HepG2 (cell line): ENCODE measurements around the gene LIPC. TPM values are rescaled to one million over a fixed set of nuclear protein-coding genes. Genes with fewer than 3 reads are reported as not detected.

ENCODE experiments used
- BCL6 ChIP-seq: IDR thresholded peaks from 2 replicates; pipeline ENCODE4 v1.6.1; 2016; ENCODE audit warnings: missing genetic modification reagents, missing compliant biosample characterization
- CEBPB ChIP-seq: IDR thresholded peaks from 2 replicates; pipeline ENCODE4 v1.6.1; 2011; ENCODE audit warnings: low read depth, low read length, improper control_type of control experiment, borderline replicate concordance
- CEBPG ChIP-seq: IDR thresholded peaks from 2 replicates; pipeline ENCODE4 v1.6.1; 2016
- FOXO1 ChIP-seq: sonication (generic); formaldehyde crosslinking; IDR thresholded peaks from 2 replicates; pipeline ENCODE4 v1.4.0; 2020; ENCODE audit warnings: missing genetic modification reagents
- GATA4 ChIP-seq: sonication (generic); IDR thresholded peaks from 2 replicates; pipeline ENCODE4 v1.6.1; 2016; ENCODE audit warnings: antibody characterized with exemption, low read depth, borderline replicate concordance
- GATAD2A ChIP-seq: IDR thresholded peaks from 2 replicates; pipeline ENCODE4 v1.6.1; 2016
- HMG20A ChIP-seq: IDR thresholded peaks from 2 replicates; pipeline ENCODE4 v1.6.1; 2016; ENCODE audit warnings: borderline replicate concordance
- HMGA1 ChIP-seq: sonication (generic); formaldehyde crosslinking; conservative IDR thresholded peaks from 2 replicates; pipeline ENCODE4 v1.4.0; 2020; ENCODE audit warnings: missing genetic modification reagents
- HNF4G ChIP-seq, 2 experiments: sonication (generic) in 1 of 2; formaldehyde crosslinking in 1 of 2; IDR thresholded peaks; 2 replicates each; pipeline versions ENCODE4 v1.4.0 to v1.6.1; 2011 to 2020; ENCODE audit warnings: borderline replicate concordance in 2 of 2, low read depth in 2 of 2, mild to moderate bottlenecking in 2 of 2, low read length in 1 of 2, missing genetic modification reagents in 1 of 2, moderate library complexity in 1 of 2
- HOXA3 ChIP-seq: sonication (generic); formaldehyde crosslinking; IDR thresholded peaks from 2 replicates; pipeline ENCODE4 v1.5.0; 2020; ENCODE audit warnings: missing genetic modification reagents
- KAT7 ChIP-seq: IDR thresholded peaks from 2 replicates; pipeline ENCODE4 v1.6.1; 2018; ENCODE audit warnings: borderline replicate concordance, missing compliant biosample characterization
- NR2F2 ChIP-seq: IDR thresholded peaks from 2 replicates; pipeline ENCODE4 v1.6.1; 2012; ENCODE audit warnings: low read depth, inconsistent platforms, borderline replicate concordance
- NR2F6 ChIP-seq, 2 experiments: IDR thresholded peaks; 2 replicates each; pipeline ENCODE4 v1.6.1; 2016; ENCODE audit warnings: antibody characterized with exemption in 1 of 2, mild to moderate bottlenecking in 1 of 2
- RARA ChIP-seq: IDR thresholded peaks from 2 replicates; pipeline ENCODE4 v1.6.1; 2016; ENCODE audit warnings: missing genetic modification reagents, missing compliant biosample characterization
- RNF2 ChIP-seq: fragments of 450-650 bp; conservative IDR thresholded peaks from 2 replicates; pipeline ENCODE4 v1.6.1; 2016; ENCODE audit warnings: low read depth
- RXRA ChIP-seq: sonication (generic); formaldehyde crosslinking; IDR thresholded peaks from 2 replicates; pipeline ENCODE4 v1.5.1; 2020; ENCODE audit warnings: missing genetic modification reagents
- SP5 ChIP-seq: IDR thresholded peaks from 2 replicates; pipeline ENCODE4 v1.6.1; 2016; ENCODE audit warnings: low read depth, borderline replicate concordance
- TEAD3 ChIP-seq: optimal IDR thresholded peaks from 2 replicates; pipeline ENCODE3; 2016; ENCODE audit warnings: borderline replicate concordance
- TMF1 ChIP-seq: sonication (generic); formaldehyde crosslinking; IDR thresholded peaks from 2 replicates; pipeline ENCODE4 v1.8.1; 2022; ENCODE audit warnings: low read depth, missing genetic modification reagents
- ZMYM3 ChIP-seq: sonication (generic); formaldehyde crosslinking; IDR thresholded peaks from 2 replicates; pipeline ENCODE4 v1.5.1; 2020; ENCODE audit warnings: mild to moderate bottlenecking, missing genetic modification reagents
- ZNF335 ChIP-seq: sonication (generic); formaldehyde crosslinking; IDR thresholded peaks from 2 replicates; pipeline ENCODE4 v1.4.0; 2020; ENCODE audit warnings: missing genetic modification reagents
- ZNF788 ChIP-seq: sonication (generic); formaldehyde crosslinking; IDR thresholded peaks from 2 replicates; pipeline ENCODE4 v1.5.0; 2020; ENCODE audit warnings: mild to moderate bottlenecking, missing genetic modification reagents, borderline replicate concordance
- ZSCAN21 ChIP-seq: sonication (generic); formaldehyde crosslinking; IDR thresholded peaks from 2 replicates; pipeline ENCODE4 v1.8.0; 2022; ENCODE audit warnings: mild to moderate bottlenecking, missing genetic modification reagents, moderate library complexity, borderline replicate concordance
- polyA plus RNA-seq, 8 experiments: library from polyadenylated mRNA; depleted of rRNA in 3 of 8; stranded (reverse) in 7 of 8; unstranded in 1 of 8; fragments of >200 nt; fragmentation: Illumina TruSeq in 4 of 8; extraction: Trizol in 4 of 8; gene quantifications; 2 replicates each; pipeline versions ENCODE4 v1.2.1 to v1.2.3, GENCODE V29; 2011 to 2016; ENCODE audit warnings: low read depth in 4 of 8, missing spikeins in 1 of 8, mixed read lengths in 1 of 8; ENCODE audit not compliant: insufficient read depth in 1 of 8
- total RNA-seq, 5 experiments: library from RNA; depleted of rRNA; stranded (reverse); fragments of >200 nt; fragmentation: Illumina TruSeq; extraction: Trizol; gene quantifications; 2 replicates each; pipeline ENCODE4 v1.2.3, GENCODE V29; 2016; ENCODE audit warnings: low read depth in 1 of 5
- TF ChIP-seq, protein P1 (sequence below): sonication (generic); formaldehyde crosslinking; IDR thresholded peaks from 2 replicates; pipeline ENCODE4 v1.4.0; 2020; ENCODE audit warnings: missing genetic modification reagents, borderline replicate concordance
- TF ChIP-seq, protein P2 (sequence below): sonication (generic); formaldehyde crosslinking; IDR thresholded peaks from 2 replicates; pipeline ENCODE4 v1.4.0; 2020; ENCODE audit warnings: low read depth, missing genetic modification reagents
- TF ChIP-seq, protein P3 (sequence below): sonication (generic); formaldehyde crosslinking; IDR thresholded peaks from 2 replicates; pipeline ENCODE4 v1.4.0; 2020; ENCODE audit warnings: missing genetic modification reagents

The LIPC gene
- total and polyA plus RNA-seq, 2 of the 13 experiments (the other 11 are each of a cell fraction or from before 2014, with no cell fraction given): 26.0 to 38.0 TPM

DNA sequence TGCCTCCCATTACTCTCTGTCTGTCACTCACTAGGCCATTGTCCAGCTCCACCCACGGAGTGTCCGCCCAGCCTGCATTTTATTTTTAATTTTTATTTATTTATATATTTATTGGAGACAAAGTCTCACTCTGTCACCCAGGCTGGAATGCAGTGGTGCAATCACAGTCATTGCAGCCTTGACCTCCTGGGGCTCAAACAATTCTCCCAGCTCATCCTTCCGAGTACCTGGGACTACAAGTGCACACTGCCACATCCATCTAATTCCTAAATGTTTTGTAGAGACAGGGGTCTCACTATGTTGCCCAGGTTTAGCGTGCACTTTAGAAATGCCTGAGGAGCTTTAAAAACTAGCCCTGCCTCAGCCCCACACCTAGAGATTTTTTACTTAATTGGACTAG is 141.5 kb downstream of the LIPC start (continued):
- TF ChIP-seq, protein P1, sequence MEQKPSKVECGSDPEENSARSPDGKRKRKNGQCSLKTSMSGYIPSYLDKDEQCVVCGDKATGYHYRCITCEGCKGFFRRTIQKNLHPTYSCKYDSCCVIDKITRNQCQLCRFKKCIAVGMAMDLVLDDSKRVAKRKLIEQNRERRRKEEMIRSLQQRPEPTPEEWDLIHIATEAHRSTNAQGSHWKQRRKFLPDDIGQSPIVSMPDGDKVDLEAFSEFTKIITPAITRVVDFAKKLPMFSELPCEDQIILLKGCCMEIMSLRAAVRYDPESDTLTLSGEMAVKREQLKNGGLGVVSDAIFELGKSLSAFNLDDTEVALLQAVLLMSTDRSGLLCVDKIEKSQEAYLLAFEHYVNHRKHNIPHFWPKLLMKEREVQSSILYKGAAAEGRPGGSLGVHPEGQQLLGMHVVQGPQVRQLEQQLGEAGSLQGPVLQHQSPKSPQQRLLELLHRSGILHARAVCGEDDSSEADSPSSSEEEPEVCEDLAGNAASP (CRISPR knock-in tag): peak; percentile 60; the same call in 1 of the 2 replicates
- TF ChIP-seq HNF4G (IDR thresholded peaks at IDR 0.05; ENCODE audit: borderline replicate concordance, low read depth, low read length) (peak; percentile 31; the same call in 1 of the 2 replicates), HNF4G (CRISPR knock-in tag; IDR thresholded peaks at IDR 0.05; ENCODE audit: borderline replicate concordance, low read depth) (no peak), HMG20A (CRISPR knock-in tag) (peak; percentile 49; the same call in 1 of the 2 replicates), TEAD3 (CRISPR knock-in tag) (peak; percentile 93), HMGA1 (CRISPR knock-in tag) (no peak), SP5 (CRISPR knock-in tag) (no peak), RXRA (CRISPR knock-in tag) (peak; percentile 77; the same call in 1 of the 2 replicates), RNF2 (no peak), TMF1 (CRISPR knock-in tag) (no peak), KAT7 (no peak), CEBPG (CRISPR knock-in tag) (peak; percentile 85), ZMYM3 (0 out of 2 replicates have a peak, but pooled peaks have one; percentile 15), CEBPB (peak; percentile 69; the same call in 1 of the 2 replicates), FOXO1 (CRISPR knock-in tag) (peak; percentile 48; the same call in 1 of the 2 replicates), HOXA3 (CRISPR knock-in tag) (peak; percentile 28; the same call in 1 of the 2 replicates), ZNF335 (CRISPR knock-in tag) (no peak), ZNF788 (CRISPR knock-in tag) (no peak), NR2F6 (IDR thresholded peaks at IDR 0.05) (peak; percentile 92), NR2F6 (CRISPR knock-in tag; IDR thresholded peaks at IDR 0.05) (peak; percentile 96), RARA (CRISPR knock-in tag) (peak; percentile 80), GATA4 (no peak), ZSCAN21 (CRISPR knock-in tag) (no peak), GATAD2A (CRISPR knock-in tag) (peak; percentile 71), BCL6 (CRISPR knock-in tag) (peak; percentile 39; the same call in 1 of the 2 replicates), NR2F2 (peak; percentile 47; the same call in 1 of the 2 replicates)
- TF ChIP-seq, protein P2, sequence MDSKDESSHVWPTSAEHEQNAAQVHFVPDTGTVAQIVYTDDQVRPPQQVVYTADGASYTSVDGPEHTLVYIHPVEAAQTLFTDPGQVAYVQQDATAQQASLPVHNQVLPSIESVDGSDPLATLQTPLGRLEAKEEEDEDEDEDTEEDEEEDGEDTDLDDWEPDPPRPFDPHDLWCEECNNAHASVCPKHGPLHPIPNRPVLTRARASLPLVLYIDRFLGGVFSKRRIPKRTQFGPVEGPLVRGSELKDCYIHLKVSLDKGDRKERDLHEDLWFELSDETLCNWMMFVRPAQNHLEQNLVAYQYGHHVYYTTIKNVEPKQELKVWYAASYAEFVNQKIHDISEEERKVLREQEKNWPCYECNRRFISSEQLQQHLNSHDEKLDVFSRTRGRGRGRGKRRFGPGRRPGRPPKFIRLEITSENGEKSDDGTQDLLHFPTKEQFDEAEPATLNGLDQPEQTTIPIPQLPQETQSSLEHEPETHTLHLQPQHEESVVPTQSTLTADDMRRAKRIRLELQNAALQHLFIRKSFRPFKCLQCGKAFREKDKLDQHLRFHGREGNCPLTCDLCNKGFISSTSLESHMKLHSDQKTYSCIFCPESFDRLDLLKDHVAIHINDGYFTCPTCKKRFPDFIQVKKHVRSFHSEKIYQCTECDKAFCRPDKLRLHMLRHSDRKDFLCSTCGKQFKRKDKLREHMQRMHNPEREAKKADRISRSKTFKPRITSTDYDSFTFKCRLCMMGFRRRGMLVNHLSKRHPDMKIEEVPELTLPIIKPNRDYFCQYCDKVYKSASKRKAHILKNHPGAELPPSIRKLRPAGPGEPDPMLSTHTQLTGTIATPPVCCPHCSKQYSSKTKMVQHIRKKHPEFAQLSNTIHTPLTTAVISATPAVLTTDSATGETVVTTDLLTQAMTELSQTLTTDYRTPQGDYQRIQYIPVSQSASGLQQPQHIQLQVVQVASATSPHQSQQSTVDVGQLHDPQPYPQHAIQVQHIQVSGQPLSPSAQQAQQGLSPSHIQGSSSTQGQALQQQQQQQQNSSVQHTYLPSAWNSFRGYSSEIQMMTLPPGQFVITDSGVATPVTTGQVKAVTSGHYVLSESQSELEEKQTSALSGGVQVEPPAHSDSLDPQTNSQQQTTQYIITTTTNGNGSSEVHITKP (CRISPR knock-in tag): no peak
- TF ChIP-seq, protein P3, sequence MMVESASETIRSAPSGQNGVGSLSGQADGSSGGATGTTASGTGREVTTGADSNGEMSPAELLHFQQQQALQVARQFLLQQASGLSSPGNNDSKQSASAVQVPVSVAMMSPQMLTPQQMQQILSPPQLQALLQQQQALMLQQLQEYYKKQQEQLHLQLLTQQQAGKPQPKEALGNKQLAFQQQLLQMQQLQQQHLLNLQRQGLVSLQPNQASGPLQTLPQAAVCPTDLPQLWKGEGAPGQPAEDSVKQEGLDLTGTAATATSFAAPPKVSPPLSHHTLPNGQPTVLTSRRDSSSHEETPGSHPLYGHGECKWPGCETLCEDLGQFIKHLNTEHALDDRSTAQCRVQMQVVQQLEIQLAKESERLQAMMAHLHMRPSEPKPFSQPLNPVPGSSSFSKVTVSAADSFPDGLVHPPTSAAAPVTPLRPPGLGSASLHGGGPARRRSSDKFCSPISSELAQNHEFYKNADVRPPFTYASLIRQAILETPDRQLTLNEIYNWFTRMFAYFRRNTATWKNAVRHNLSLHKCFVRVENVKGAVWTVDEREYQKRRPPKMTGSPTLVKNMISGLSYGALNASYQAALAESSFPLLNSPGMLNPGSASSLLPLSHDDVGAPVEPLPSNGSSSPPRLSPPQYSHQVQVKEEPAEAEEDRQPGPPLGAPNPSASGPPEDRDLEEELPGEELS (CRISPR knock-in tag): 0 out of 2 replicates have a peak, but pooled peaks have one; percentile 17
